C4-2B (cell line): ENCODE measurements around the gene NHLH1.
A peak's percentile ranks its signal among the peaks of the same experiment; 100 is the strongest.

Experiments used
- CTCF ChIP-seq: fragments of 450-650 bp; conservative IDR thresholded peaks from 2 replicates; pipeline ENCODE4 v1.5.1; 2017; ENCODE audit warnings: mild to moderate bottlenecking
- ZFX ChIP-seq: fragments of 450-650 bp; IDR thresholded peaks from 2 replicates; pipeline ENCODE4 v1.6.1; 2017

GRCh38 chr1:160342526-160342925 lies 24.3 kb upstream of the NHLH1 start:
- TF ChIP-seq CTCF, result no peak
- 0 out of 2 replicates have a peak, but pooled peaks have one; percentile 10 for TF ChIP-seq ZFX
